SU-DHL-6 (cell line): ENCODE data around the gene CCDC102A.

Experiments used
- H2AFZ ChIP-seq: fragments of 200-600 bp; sonication (generic); 2 replicates; pipeline ENCODE4 v1.6.1; 2014; ENCODE audit warnings: low read depth, mild to moderate bottlenecking, moderate library complexity, mixed read lengths, antibody characterized with exemption, low read length; ENCODE audit not compliant: severe bottlenecking
- H3F3A ChIP-seq: fragments of 200-600 bp; shearing (Covaris generic); 2 replicates; pipeline ENCODE4 v1.6.0; 2016; ENCODE audit warnings: antibody characterized with exemption, mild to moderate bottlenecking; ENCODE audit not compliant: insufficient read depth
- H3K27ac ChIP-seq: fragments of 200-600 bp; sonication (generic); 2 replicates; pipeline ENCODE4 v1.5.1; 2016; ENCODE audit warnings: low read depth, mild to moderate bottlenecking, low read length, moderate library complexity, mixed read lengths
- H3K27me3 ChIP-seq: fragments of 200-600 bp; sonication (generic), shearing (Covaris generic); 2 replicates; pipeline ENCODE4 v1.6.0; 2014; ENCODE audit warnings: mild to moderate bottlenecking, low read length
- H3K36me3 ChIP-seq: fragments of 200-600 bp; sonication (generic); 2 replicates; pipeline ENCODE4 v1.6.1; 2014; ENCODE audit warnings: mild to moderate bottlenecking, low read length, mixed read lengths
- H3K4me2 ChIP-seq: fragments of 300-600, 200-600 bp; shearing (Covaris generic), sonication (generic); 2 replicates; pipeline ENCODE4 v1.6.0; 2014; ENCODE audit warnings: low read length, low read depth, mild to moderate bottlenecking; ENCODE audit not compliant: poor library complexity, severe bottlenecking
- H3K4me3 ChIP-seq: fragments of 200-600 bp; sonication (generic); 2 replicates; pipeline ENCODE4 v1.5.1; 2014; ENCODE audit warnings: antibody characterized with exemption, low read length, mild to moderate bottlenecking, mixed read lengths; ENCODE audit not compliant: insufficient read depth, poor library complexity, severe bottlenecking
- H3K79me2 ChIP-seq: fragments of 200-600 bp; sonication (generic); 2 replicates; pipeline ENCODE4 v1.6.1; 2014; ENCODE audit warnings: mild to moderate bottlenecking, low read length, moderate library complexity; ENCODE audit not compliant: insufficient read depth
- H3K9ac ChIP-seq: fragments of 200-600 bp; sonication (generic); 2 replicates; pipeline ENCODE4 v1.7.0; 2014; ENCODE audit warnings: mild to moderate bottlenecking, low read length
- H3K9me2 ChIP-seq: fragments of 200-600 bp; sonication (generic); replicated peaks from 2 replicates; pipeline ENCODE4 v1.6.1; 2014; ENCODE audit warnings: low read length; ENCODE audit not compliant: insufficient read depth
- H3K9me3 ChIP-seq: fragments of 200-600 bp; sonication (generic); 2 replicates; pipeline ENCODE4 v1.6.1; 2014; ENCODE audit warnings: low read length, mixed read lengths; ENCODE audit not compliant: insufficient read depth
- H4K20me1 ChIP-seq: fragments of 200-600 bp; sonication (generic); 2 replicates; pipeline ENCODE4 v1.6.1; 2014; ENCODE audit warnings: low read depth, mild to moderate bottlenecking, antibody characterized with exemption, low read length, moderate library complexity, mixed read lengths
- CTCF ChIP-seq: fragments of 200-600 bp; sonication (generic); IDR thresholded peaks from one replicate; pipeline ENCODE4 v1.5.1; 2017; ENCODE audit warnings: antibody characterized with exemption, mild to moderate bottlenecking, low read length, moderate library complexity; ENCODE audit not compliant: insufficient read depth, poor library complexity, severe bottlenecking
- EZH2phosphoT487 ChIP-seq: fragments of 200-600 bp; sonication (generic), shearing (Covaris generic); conservative IDR thresholded peaks from 2 replicates; pipeline ENCODE4 v1.6.1; 2018; ENCODE audit warnings: mild to moderate bottlenecking, antibody characterized with exemption, low read length, moderate library complexity, mixed read lengths

CCDC102A gene

DNA sequence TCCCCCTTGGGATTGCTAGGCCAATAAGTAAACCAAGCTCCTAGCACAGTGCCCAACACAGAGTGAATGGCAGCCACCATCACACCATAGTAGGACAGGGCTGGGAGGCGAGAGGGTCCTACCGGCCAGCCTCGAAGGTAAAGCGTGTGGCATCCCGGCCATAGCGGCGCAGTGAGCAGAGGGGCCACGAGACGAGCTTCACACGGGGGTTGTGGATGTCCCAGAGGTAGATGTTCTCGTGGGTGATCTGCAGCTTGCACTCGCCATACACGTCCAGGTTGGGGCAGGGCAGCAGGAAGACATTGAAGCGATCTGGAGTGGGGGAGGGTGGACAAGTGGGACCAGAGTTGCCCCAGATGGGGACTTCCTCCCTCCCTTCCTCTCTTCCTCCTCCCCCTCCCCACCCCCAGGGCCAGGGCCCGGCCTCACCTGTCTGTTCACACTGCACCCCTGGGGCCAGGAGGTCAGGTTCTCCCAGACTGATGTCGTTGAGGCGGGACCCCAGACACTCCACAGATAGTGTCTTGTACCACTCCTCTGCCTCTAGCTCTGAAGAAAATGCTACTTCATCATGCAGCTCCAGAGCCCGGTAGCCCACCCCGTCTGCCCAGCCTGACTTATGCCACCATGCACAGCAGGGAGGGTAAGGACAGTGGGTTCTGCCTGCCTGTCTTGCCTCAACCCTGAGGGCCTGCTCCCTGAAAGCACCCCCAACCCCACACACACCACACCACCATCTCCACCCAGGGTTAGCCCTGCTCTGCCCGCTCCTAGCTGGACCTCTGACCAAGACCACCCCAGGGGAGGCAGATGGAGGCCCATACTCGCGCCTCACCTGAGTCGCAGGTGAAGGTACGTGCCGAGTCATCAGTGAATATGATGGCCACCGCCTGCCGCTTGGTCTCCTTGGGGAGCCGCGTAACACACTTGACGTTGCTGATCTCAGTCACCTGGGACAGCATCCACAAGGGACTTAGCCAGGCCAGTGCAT, 61.4 kb downstream of the CCDC102A start:
- Histone ChIP-seq H3K79me2 (no peaks in the 10 kb centered on the region), H3K9me2 (no peaks in the 10 kb centered on the region), H3K9ac (no peak overlapping the region), H2AFZ (no peak overlapping the region), H3K36me3 (no peaks in the 10 kb centered on the region), H3K4me2 (no peak overlapping the region), H3K4me3 (no peak overlapping the region), H3K27me3 (no peaks in the 10 kb centered on the region), H4K20me1 (no peaks in the 10 kb centered on the region), H3K27ac (no peak overlapping the region), H3K9me3 (no peaks in the 10 kb centered on the region), H3F3A (no peaks in the 10 kb centered on the region)
- TF ChIP-seq EZH2phosphoT487: no peak
- TF ChIP-seq CTCF: no peak

DNA sequence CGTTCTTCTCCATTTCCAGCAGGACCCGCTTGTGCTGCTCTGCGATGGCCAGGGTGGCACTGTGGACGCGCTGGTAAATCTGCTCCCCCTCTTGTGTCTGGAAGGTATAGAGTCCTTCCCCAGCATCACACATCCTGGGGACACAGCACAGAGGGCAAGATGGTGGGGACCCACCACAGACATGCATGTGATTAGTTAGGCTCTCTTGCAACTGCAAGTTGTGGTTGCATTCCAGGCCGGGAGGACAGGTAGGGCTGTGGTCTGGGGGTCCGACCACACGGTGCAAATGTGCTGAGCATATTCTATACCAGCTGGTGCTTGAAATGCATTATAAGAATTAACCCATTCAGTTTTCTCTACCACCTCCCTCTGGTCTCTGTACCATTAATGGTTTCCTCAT, 62.5 kb downstream of the CCDC102A start:
- Histone ChIP-seq H3K9ac (no peak overlapping the region), H3K79me2 (no peaks in the 10 kb centered on the region), H3K36me3 (no peaks in the 10 kb centered on the region), H3K4me3 (no peak overlapping the region), H2AFZ (no peak overlapping the region), H3K9me2 (no peaks in the 10 kb centered on the region), H3K27me3 (no peaks in the 10 kb centered on the region), H3F3A (no peaks in the 10 kb centered on the region), H3K27ac (no peak overlapping the region), H4K20me1 (no peaks in the 10 kb centered on the region), H3K9me3 (no peaks in the 10 kb centered on the region), H3K4me2 (no peak overlapping the region)
- TF ChIP-seq CTCF (no peak), EZH2phosphoT487 (no peak)

DNA sequence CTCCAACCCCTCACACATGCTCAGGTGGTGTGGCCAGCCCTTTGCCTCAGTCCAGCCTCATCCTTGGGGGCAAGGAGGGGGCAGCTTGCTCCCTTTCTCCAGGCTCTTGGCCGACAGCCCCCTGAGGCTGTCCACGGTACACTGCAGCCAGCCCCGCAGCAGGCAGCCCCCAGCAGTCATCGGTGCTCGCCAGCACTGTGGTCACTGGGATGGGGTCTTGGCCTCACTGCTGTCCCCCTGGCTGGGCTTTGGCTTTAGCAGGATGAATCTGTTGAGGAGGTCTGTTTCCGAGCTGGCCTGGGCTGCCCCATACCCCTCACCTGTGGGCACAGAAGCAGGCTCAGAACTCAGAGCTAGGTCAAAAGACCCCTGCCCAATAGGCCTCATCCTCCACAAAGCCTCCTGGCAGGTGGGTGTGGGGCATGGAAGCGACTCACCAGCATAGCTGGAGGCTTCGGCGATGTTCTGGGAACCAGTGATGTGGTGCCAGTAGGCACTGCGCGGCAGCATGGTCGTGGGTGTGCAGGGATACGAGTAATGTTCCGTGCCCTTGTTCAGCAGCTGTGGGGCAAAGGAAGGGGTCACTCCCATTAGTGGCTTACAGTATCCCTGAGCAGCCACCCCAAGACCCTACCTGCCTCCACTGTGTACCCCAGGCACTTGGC, 63.1 kb downstream of the CCDC102A start:
- H3K27me3 ChIP-seq: no peaks in the 10 kb centered on the region
- no peaks in the 10 kb centered on the region for H3K9me3 ChIP-seq
- H3K27ac ChIP-seq: no peak overlapping the region
- no peak overlapping the region for H3K9ac ChIP-seq
- H3F3A ChIP-seq: no peaks in the 10 kb centered on the region
- TF ChIP-seq EZH2phosphoT487 (no peak), CTCF (no peak)
- no peaks in the 10 kb centered on the region for H3K36me3 ChIP-seq
- H3K79me2 ChIP-seq: no peaks in the 10 kb centered on the region
- no peak overlapping the region for H3K4me2 ChIP-seq
- H2AFZ ChIP-seq: no peak overlapping the region
- no peaks in the 10 kb centered on the region for H3K9me2 ChIP-seq
- H3K4me3 ChIP-seq: no peak overlapping the region
- no peaks in the 10 kb centered on the region for H4K20me1 ChIP-seq
